ENCODE results near the gene LEO1.

The LEO1 gene

GRCh38 chr15:51924156-51925068, 47.2 kb downstream of the LEO1 start:
- DNase-seq = no peak

- DNase-seq = no peak
Measured at GRCh38 chr15:51917493-51917892, 54.1 kb downstream of the LEO1 start.

- no peak for DNase-seq
Measured at GRCh38 chr15:51912528-51912927, 59.0 kb downstream of the LEO1 start.

- no peak for DNase-seq
Measured at GRCh38 chr15:51909584-51909983, 62.0 kb downstream of the LEO1 start.

GRCh38 chr15:51908316-51908715, 63.3 kb downstream of the LEO1 start:
- DNase-seq = no peak

- no peak for DNase-seq
Measured at GRCh38 chr15:51907136-51907862, 64.3 kb downstream of the LEO1 start.

- DNase-seq = no peak
Measured at GRCh38 chr15:51904931-51905330, 66.6 kb downstream of the LEO1 start.

GRCh38 chr15:51904421-51904820, 67.2 kb downstream of the LEO1 start:
- no peak for DNase-seq

GRCh38 chr15:51889486-51889885, 82.1 kb downstream of the LEO1 start:
- DNase-seq = no peak

GRCh38 chr15:51888593-51889195, 82.9 kb downstream of the LEO1 start:
- DNase-seq = no peak

All from NCI-H1694 (cell line).